ENCODE results near the gene MORN5. TPM values are rescaled to one million over a fixed set of nuclear protein-coding genes. Genes with fewer than 3 reads are reported as not detected.
A peak's percentile ranks its signal among the peaks of the same experiment; 100 is the strongest.

Gene MORN5
- total RNA-seq, 1 donor from 2014 or later = not detected

- Mint-ChIP-seq H3K4me1 (peaks cover 8% of the 10 kb centered on the region), H3K9me3 (no peaks in the 10 kb centered on the region), H3K27me3 (peaks cover 10% of the 10 kb centered on the region), H3K4me3 (no peak overlapping the region), H3K27ac (no peak overlapping the region), H3K36me3 (ENCODE audit: low read depth) (no peaks in the 10 kb centered on the region)
- intact Hi-C loops (cut with micrococcal nuclease) = loop anchor here (10.0 kb wide), 1 partner anchor 334 kb away; no protein-coding TSS in a partner anchor
- DNase-seq = no peak
Observed at GRCh38 chr9:122120316-122121071, 39.2 kb upstream of the MORN5 start.

GRCh38 chr9:122121391-122121790 is 38.3 kb upstream of the MORN5 start:
- DNase-seq = no peak
- Mint-ChIP-seq H3K4me1 (peaks cover 12% of the 10 kb centered on the region), H3K4me3 (no peak overlapping the region), H3K27me3 (peaks cover 19% of the 10 kb centered on the region), H3K9me3 (no peaks in the 10 kb centered on the region), H3K27ac (no peak overlapping the region), H3K36me3 (ENCODE audit: low read depth) (no peaks in the 10 kb centered on the region)
- intact Hi-C loops (cut with micrococcal nuclease) = loop anchor here (10.0 kb wide), 1 partner anchor 333 kb away; no protein-coding TSS in a partner anchor

DNA sequence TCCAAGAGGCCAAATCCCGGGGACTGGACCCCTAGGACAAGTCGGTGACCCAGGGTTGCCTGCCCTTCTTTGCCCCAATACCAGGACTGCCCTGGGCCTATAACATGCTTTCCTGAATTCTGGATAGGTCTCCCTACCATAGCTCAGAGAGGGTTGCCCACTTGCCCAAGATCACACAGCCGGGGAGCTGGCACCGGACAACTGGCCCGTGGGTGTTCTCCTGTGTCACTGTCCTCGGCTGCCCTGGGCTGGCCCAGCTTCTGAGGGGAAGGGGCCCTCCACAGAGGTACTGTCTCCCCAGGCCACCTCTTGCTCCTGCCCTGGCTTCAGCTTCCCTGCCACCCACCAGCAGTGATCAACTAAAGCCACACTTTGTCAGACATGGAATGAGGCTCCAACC is 37.8 kb upstream of the MORN5 start:
- no peak for DNase-seq
- no peak overlapping the region for H3K4me3 Mint-ChIP-seq
- intact Hi-C loops (cut with micrococcal nuclease) = loop anchor here (10.0 kb wide), 1 partner anchor 333 kb away; no protein-coding TSS in a partner anchor
- H3K27me3 Mint-ChIP-seq = peaks cover 22% of the 10 kb centered on the region
- no peak overlapping the region for H3K27ac Mint-ChIP-seq
- H3K36me3 Mint-ChIP-seq (ENCODE audit: low read depth) = no peaks in the 10 kb centered on the region
- peaks cover 16% of the 10 kb centered on the region for H3K4me1 Mint-ChIP-seq
- no peaks in the 10 kb centered on the region for H3K9me3 Mint-ChIP-seq

- peaks cover 27% of the 10 kb centered on the region for H3K27me3 Mint-ChIP-seq
- H3K27ac Mint-ChIP-seq = peak overlapping the region; percentile 17
- peaks cover 16% of the 10 kb centered on the region for H3K4me1 Mint-ChIP-seq
- no peaks in the 10 kb centered on the region for H3K36me3 Mint-ChIP-seq (ENCODE audit: low read depth)
- intact Hi-C loops (cut with micrococcal nuclease) = loop anchor here (10.0 kb wide), 1 partner anchor 332 kb away; no protein-coding TSS in a partner anchor
- DNase-seq = no peak
- H3K4me3 Mint-ChIP-seq = no peak overlapping the region
- no peaks in the 10 kb centered on the region for H3K9me3 Mint-ChIP-seq
Observed at GRCh38 chr9:122122468-122122867, 37.2 kb upstream of the MORN5 start.

DNA sequence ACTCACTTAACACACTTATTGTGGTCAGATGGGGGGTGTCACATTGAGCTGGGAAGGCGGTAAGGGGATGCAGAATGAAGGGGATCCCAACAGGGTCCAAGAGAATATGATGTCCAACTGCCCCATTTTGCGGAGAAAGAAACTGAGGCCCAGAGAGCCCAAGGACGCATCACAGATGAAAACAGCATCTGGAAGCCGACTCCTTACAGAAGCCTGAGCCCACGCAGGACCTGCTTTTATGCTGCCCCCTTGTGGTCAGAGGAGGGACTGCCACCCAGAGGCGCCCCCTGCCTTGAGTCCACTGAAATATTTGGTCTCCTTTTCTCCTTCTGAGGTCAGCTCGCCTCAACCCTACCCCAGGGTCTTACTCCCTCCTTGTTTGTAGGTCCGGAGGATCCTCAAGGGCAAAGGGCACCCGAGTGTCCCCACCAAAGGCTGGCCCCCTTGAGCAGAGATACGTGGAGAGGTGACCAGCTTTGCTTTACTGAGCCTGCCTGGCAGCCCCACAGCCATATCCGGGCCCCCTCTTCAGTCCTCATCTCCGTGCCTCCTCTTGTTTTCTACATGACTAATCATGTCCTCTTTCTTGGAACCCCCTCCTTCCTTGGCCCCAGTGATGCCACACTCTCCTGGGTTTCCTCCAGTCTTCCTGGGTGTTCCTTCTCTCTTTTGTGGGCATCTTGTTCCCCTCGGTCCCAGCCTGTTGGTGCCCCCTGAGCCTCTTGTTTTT is 36.6 kb upstream of the MORN5 start:
- Mint-ChIP-seq H3K4me3 (no peak overlapping the region), H3K27ac (peak overlapping the region; percentile 17), H3K27me3 (peaks cover 33% of the 10 kb centered on the region), H3K9me3 (no peaks in the 10 kb centered on the region), H3K36me3 (ENCODE audit: low read depth) (no peaks in the 10 kb centered on the region), H3K4me1 (peaks cover 16% of the 10 kb centered on the region)
- intact Hi-C loops (cut with micrococcal nuclease) = loop anchor here (1.0 to 10.0 kb wide), 2 partner anchors 24 to 332 kb away; no protein-coding TSS in a partner anchor
- DNase-seq = peak; percentile 93

DNA sequence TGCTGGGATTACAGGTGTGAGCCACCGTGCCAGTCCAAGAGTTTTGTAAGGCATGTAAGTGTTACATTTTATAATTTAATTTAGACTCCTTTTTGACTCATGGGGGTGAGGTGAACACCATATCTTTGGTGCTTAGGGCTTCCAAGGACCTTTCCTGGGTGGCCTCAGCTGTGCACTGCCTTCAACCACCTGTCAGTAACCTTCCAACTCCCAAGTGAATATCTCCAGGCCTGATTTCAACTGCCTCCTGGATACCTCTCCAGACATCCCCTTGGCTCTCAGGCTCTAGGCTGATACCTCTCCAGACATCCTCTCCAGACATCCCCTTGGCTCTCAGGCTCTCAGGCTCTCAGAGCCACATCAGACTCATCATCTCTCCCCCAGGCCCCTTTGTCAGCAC is 35.7 kb upstream of the MORN5 start:
- Mint-ChIP-seq H3K4me3 (no peak overlapping the region), H3K27me3 (peaks cover 37% of the 10 kb centered on the region), H3K36me3 (ENCODE audit: low read depth) (no peaks in the 10 kb centered on the region), H3K4me1 (peaks cover 16% of the 10 kb centered on the region), H3K27ac (no peak overlapping the region), H3K9me3 (no peaks in the 10 kb centered on the region)
- intact Hi-C loops (cut with micrococcal nuclease) = loop anchor here (10.0 kb wide), 1 partner anchor 331 kb away; no protein-coding TSS in a partner anchor
- no peak for DNase-seq

- DNase-seq = no peak
- intact Hi-C loops (cut with micrococcal nuclease) = loop anchor here (10.0 kb wide), 1 partner anchor 330 kb away; no protein-coding TSS in a partner anchor
- Mint-ChIP-seq H3K36me3 (ENCODE audit: low read depth) (no peaks in the 10 kb centered on the region), H3K9me3 (no peaks in the 10 kb centered on the region), H3K4me3 (no peak overlapping the region), H3K4me1 (peaks cover 16% of the 10 kb centered on the region), H3K27ac (no peak overlapping the region), H3K27me3 (peaks cover 40% of the 10 kb centered on the region)
Observed at GRCh38 chr9:122124528-122124927, 35.2 kb upstream of the MORN5 start.

GRCh38 chr9:122125158-122125508 is 34.6 kb upstream of the MORN5 start:
- Mint-ChIP-seq H3K4me1 (peaks cover 16% of the 10 kb centered on the region), H3K27ac (no peak overlapping the region), H3K4me3 (no peak overlapping the region)

DNA sequence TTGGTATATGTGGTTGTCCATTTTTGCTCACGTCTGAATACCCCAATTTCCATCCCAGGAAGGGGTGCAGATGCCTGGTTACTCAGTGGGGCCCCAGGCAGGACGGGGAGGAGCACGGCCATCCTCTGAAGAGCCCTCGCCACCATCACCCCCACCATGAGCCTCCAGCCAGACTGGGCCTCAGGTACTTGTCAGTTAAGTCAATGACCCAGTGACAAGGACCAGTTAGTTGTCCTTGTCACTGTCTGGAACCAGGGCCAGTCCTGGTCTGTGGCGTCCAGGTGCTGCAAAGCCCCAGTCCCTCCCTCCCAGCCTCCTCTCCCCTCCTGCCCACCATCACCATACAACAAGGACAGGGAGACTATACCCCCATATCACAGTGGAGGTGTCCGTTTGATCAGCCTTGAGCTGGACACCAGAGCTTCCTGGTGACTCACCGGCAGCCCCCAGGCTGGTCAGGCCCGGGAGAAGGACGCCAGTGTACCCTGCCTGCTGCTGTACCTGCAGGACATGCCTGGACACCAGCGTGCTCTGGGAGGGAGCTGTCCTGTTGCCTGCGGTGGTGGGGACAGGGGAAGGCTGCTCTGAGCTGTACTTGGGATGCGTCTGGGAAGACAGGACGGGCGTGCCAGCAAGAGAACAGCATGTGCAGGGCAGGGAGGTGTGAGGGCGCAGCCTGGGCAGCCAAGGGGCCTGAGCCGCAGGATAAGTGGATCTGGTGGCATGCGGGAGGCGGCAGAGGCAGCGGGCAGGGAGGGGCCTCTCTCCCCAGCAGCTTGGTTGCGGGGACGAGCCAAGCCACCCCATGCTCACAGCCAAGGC is 34.0 kb upstream of the MORN5 start:
- Mint-ChIP-seq H3K27me3 (peaks cover 42% of the 10 kb centered on the region), H3K27ac (no peak overlapping the region), H3K4me3 (peak overlapping the region; percentile 48), H3K9me3 (no peaks in the 10 kb centered on the region), H3K4me1 (peaks cover 16% of the 10 kb centered on the region), H3K36me3 (ENCODE audit: low read depth) (no peaks in the 10 kb centered on the region)
- DNase-seq = no peak
- intact Hi-C loops (cut with micrococcal nuclease) = loop anchor here (1.0 to 10.0 kb wide), 4 partner anchors 33 to 685 kb away; partner anchors contain the start of genes MORN5 and NDUFA8

More at GRCh38 chr9:122125158-122125508, 34.6 kb upstream of the MORN5 start:
- Mint-ChIP-seq H3K36me3 (ENCODE audit: low read depth) (no peaks in the 10 kb centered on the region), H3K9me3 (no peaks in the 10 kb centered on the region), H3K27me3 (peaks cover 40% of the 10 kb centered on the region)
- DNase-seq = peak; percentile 93
- intact Hi-C loops (cut with micrococcal nuclease) = loop anchor here (1.0 to 10.0 kb wide), 3 partner anchors 225 to 685 kb away; no protein-coding TSS in a partner anchor

GRCh38 chr9:122126331-122127261 is 33.1 kb upstream of the MORN5 start:
- no peaks in the 10 kb centered on the region for H3K9me3 Mint-ChIP-seq
- no peak overlapping the region for H3K27ac Mint-ChIP-seq
- H3K27me3 Mint-ChIP-seq = peaks cover 47% of the 10 kb centered on the region
- peak overlapping the region; percentile 48 for H3K4me3 Mint-ChIP-seq
- no peak for DNase-seq
- H3K36me3 Mint-ChIP-seq (ENCODE audit: low read depth) = no peaks in the 10 kb centered on the region
- H3K4me1 Mint-ChIP-seq = peaks cover 16% of the 10 kb centered on the region
- intact Hi-C loops (cut with micrococcal nuclease) = loop anchor here (2.0 to 10.0 kb wide), 2 partner anchors 32 to 328 kb away; partner anchors contain the start of genes MORN5 and NDUFA8

DNA sequence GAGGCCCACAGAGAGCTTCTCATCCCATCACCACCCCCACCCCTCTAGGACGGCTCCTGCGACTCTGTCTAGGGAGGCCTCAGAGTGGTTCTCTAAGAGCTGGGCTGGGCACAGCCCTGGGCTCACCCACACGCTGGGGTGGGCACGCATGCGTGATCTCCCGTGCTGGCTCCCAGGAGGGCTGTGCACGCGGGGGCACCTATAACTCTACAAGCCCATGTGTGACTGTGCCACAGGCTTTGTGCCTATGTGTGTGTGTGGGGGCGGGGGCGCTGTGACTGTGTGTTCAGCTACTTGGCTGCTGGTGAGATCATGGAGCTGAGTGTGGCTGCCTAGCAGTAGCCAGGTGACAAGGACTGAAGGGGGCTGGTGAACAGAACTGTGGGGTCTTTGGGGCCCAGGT is 32.3 kb upstream of the MORN5 start:
- Mint-ChIP-seq H3K9me3 (no peaks in the 10 kb centered on the region), H3K4me1 (peaks cover 16% of the 10 kb centered on the region), H3K36me3 (ENCODE audit: low read depth) (no peaks in the 10 kb centered on the region), H3K4me3 (no peak overlapping the region), H3K27me3 (peaks cover 53% of the 10 kb centered on the region), H3K27ac (no peak overlapping the region)
- DNase-seq = no peak
- intact Hi-C loops (cut with micrococcal nuclease) = loop anchor here (2.0 to 10.0 kb wide), 2 partner anchors 31 to 327 kb away; partner anchors contain the start of genes MORN5 and NDUFA8

Measured in activated CD4-positive, alpha-beta T cell treated with anti-CD3 and anti-CD28 coated beads, Interleukin-2, amount 10 ng/mL, durations not matched to agents 24 days and 14 days (primary cell).